Testis (tissue), 2 donors: ENCODE measurements around the gene C11orf68.

Experiments
- CTCF ChIP-seq, 3 experiments: fragments of 450-650 bp in 2 of 3; fragments of 200-600 bp in 1 of 3; sonication (generic) in 1 of 3; IDR thresholded peaks; one replicate each; pipeline ENCODE4 v1.5.1; 2016 to 2019; ENCODE audit warnings: antibody characterized with exemption in 3 of 3, mild to moderate bottlenecking in 2 of 3, moderate library complexity in 1 of 3
- POLR2A ChIP-seq: fragments of 450-650 bp; IDR thresholded peaks from one replicate; pipeline ENCODE4 v1.6.1; 2017; ENCODE audit warnings: antibody characterized with exemption, mild to moderate bottlenecking, moderate library complexity

- TF ChIP-seq CTCF (IDR thresholded peaks at IDR 0.05) (no peak), POLR2A (no peak)
Measured at GRCh38 chr11:65898656-65899355, 20.1 kb downstream of the C11orf68 start.
